ENCODE data around the gene SLC9A5. TPM values are rescaled to one million over a fixed set of nuclear protein-coding genes. Genes with fewer than 3 reads are reported as not detected.

SLC9A5 gene
- total and polyA plus RNA-seq, 4 donors, result 1.4 to 9.1 (median 3.9) TPM

DNA sequence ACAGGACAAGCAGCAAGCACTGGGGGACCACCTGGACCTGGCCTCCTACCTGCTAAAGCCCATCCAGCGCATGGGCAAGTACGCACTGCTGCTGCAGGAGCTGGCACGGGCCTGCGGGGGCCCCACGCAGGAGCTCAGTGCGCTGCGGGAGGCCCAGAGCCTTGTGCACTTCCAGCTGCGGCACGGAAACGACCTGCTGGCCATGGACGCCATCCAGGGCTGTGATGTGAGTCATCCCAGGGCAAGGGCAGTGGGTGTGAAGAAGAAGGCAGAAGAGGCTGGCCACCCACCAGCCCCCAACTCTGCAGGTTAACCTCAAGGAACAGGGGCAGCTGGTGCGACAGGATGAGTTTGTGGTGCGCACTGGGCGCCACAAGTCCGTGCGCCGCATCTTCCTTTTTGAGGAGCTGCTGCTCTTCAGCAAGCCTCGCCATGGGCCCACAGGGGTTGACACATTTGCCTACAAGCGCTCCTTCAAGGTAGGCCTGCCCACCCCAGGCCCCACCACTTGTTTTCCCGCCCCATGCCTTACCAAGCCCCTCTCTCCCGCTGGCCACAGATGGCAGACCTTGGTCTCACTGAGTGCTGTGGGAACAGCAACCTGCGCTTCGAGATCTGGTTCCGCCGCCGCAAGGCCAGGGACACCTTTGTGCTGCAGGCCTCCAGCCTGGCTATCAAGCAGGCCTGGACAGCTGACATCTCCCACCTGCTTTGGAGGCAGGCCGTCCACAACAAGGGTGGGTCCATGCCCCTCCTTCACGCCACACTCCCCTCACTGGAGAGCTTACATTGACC, 37.9 kb downstream of the SLC9A5 start:
- WGBS (ENCODE audit: insufficient coverage), result 92% methylated on average over 28 of the region's 28 CpGs
- Histone ChIP-seq H3K27ac (ENCODE audit: low read depth, low read length) (no peak overlapping the region), H3K36me3 (ENCODE audit: control insufficient read depth, insufficient read depth, low read length) (peaks cover 29% of the 10 kb centered on the region), H3K9me3 (ENCODE audit: control insufficient read depth, insufficient read depth, low read length) (no peaks in the 10 kb centered on the region), H3K27me3 (ENCODE audit: control insufficient read depth, insufficient read depth, low read length) (no peaks in the 10 kb centered on the region), H3K4me3 (ENCODE audit: low read depth, low read length) (no peak overlapping the region), H3K4me1 (ENCODE audit: control insufficient read depth, insufficient read depth, low read length) (peaks cover 7% of the 10 kb centered on the region)
- DNase-seq (ENCODE audit: low read depth in 4 of 6, low spot score in 6 of 6), result no peak

GRCh38 chr16:67287960-67288359, 39.2 kb downstream of the SLC9A5 start:
- Histone ChIP-seq H3K4me3 (ENCODE audit: low read depth, low read length) (no peak overlapping the region), H3K27ac (ENCODE audit: low read depth, low read length) (no peak overlapping the region), H3K27me3 (ENCODE audit: control insufficient read depth, insufficient read depth, low read length) (no peaks in the 10 kb centered on the region), H3K4me1 (ENCODE audit: control insufficient read depth, insufficient read depth, low read length) (peaks cover 7% of the 10 kb centered on the region), H3K36me3 (ENCODE audit: control insufficient read depth, insufficient read depth, low read length) (peaks cover 26% of the 10 kb centered on the region), H3K9me3 (ENCODE audit: control insufficient read depth, insufficient read depth, low read length) (no peaks in the 10 kb centered on the region)
- 93% methylated on average over 13 of the region's 14 CpGs for WGBS (ENCODE audit: insufficient coverage)
- DNase-seq (ENCODE audit: low read depth in 4 of 6, low spot score in 6 of 6), result no peak

DNA sequence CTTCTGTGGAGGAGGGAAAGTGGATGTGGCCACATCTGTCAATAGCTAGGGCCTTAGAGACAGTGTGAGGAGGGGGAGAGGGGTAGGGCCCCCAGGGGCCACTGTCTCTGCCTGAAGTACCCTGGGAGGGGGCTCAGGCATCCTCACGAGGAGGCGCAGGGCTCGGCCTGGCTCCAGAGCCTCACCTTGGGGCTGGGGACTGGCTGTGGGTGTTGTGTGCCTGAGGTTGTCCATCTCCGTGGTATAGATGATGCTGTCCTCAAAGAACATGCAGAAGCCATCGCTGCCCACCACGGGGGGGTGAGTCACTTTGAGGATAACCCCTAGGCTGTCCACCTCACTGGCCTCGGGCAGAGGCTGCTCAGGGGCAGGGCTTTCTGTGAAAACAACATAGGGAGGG, 42.7 kb downstream of the SLC9A5 start:
- no peak overlapping the region for H3K4me3 ChIP-seq (ENCODE audit: low read depth, low read length)
- no peaks in the 10 kb centered on the region for H3K9me3 ChIP-seq (ENCODE audit: control insufficient read depth, insufficient read depth, low read length)
- DNase-seq (ENCODE audit: low read depth in 4 of 6, low spot score in 6 of 6), result no peak
- no peaks in the 10 kb centered on the region for H3K27me3 ChIP-seq (ENCODE audit: control insufficient read depth, insufficient read depth, low read length)
- WGBS (ENCODE audit: insufficient coverage), result 85% methylated on average over 7 of the region's 7 CpGs
- H3K4me1 ChIP-seq (ENCODE audit: control insufficient read depth, insufficient read depth, low read length), result no peaks in the 10 kb centered on the region
- no peak overlapping the region for H3K27ac ChIP-seq (ENCODE audit: low read depth, low read length)
- H3K36me3 ChIP-seq (ENCODE audit: control insufficient read depth, insufficient read depth, low read length), result peaks cover 12% of the 10 kb centered on the region

GRCh38 chr16:67294171-67294757, 45.5 kb downstream of the SLC9A5 start:
- Histone ChIP-seq H3K36me3 (ENCODE audit: control insufficient read depth, insufficient read depth, low read length) (no peaks in the 10 kb centered on the region), H3K4me1 (ENCODE audit: control insufficient read depth, insufficient read depth, low read length) (no peaks in the 10 kb centered on the region), H3K27me3 (ENCODE audit: control insufficient read depth, insufficient read depth, low read length) (no peaks in the 10 kb centered on the region), H3K4me3 (ENCODE audit: low read depth, low read length) (no peak overlapping the region), H3K9me3 (ENCODE audit: control insufficient read depth, insufficient read depth, low read length) (no peaks in the 10 kb centered on the region), H3K27ac (ENCODE audit: low read depth, low read length) (no peak overlapping the region)
- DNase-seq (ENCODE audit: low read depth in 4 of 6, low spot score in 6 of 6), result no peak
- 100% methylated on average over 2 of the region's 4 CpGs for WGBS (ENCODE audit: insufficient coverage)

DNA sequence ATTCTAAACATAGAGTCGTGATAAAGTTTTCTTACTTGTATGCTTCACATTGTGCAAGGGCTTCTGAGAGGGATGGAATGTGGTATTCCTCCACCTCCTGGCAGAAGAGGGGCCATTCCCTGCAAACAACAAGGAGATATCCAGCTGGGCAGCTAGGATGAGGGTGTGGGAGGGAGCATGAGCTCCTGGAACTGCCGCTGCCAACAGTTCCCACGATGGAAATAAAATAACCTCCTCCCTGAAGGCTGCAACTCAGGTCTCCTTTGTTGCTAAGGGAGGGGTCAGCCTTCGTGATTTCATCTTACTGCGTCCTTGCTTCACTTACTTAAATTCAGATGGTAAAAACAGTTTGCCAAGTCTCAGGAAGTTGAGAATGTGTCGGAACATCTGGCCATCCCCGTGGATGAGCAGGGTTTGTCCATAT, 46.2 kb downstream of the SLC9A5 start:
- Histone ChIP-seq H3K4me3 (ENCODE audit: low read depth, low read length) (no peak overlapping the region), H3K4me1 (ENCODE audit: control insufficient read depth, insufficient read depth, low read length) (no peaks in the 10 kb centered on the region), H3K27ac (ENCODE audit: low read depth, low read length) (no peak overlapping the region), H3K36me3 (ENCODE audit: control insufficient read depth, insufficient read depth, low read length) (no peaks in the 10 kb centered on the region), H3K9me3 (ENCODE audit: control insufficient read depth, insufficient read depth, low read length) (no peaks in the 10 kb centered on the region), H3K27me3 (ENCODE audit: control insufficient read depth, insufficient read depth, low read length) (no peaks in the 10 kb centered on the region)
- whole genome bisulfite sequencing (ENCODE audit: insufficient coverage), result 73% methylated on average over 2 of the region's 7 CpGs
- peak in 1 of 6 donors; percentile 24 for DNase-seq (ENCODE audit: low read depth in 4 of 6, low spot score in 6 of 6)

DNA sequence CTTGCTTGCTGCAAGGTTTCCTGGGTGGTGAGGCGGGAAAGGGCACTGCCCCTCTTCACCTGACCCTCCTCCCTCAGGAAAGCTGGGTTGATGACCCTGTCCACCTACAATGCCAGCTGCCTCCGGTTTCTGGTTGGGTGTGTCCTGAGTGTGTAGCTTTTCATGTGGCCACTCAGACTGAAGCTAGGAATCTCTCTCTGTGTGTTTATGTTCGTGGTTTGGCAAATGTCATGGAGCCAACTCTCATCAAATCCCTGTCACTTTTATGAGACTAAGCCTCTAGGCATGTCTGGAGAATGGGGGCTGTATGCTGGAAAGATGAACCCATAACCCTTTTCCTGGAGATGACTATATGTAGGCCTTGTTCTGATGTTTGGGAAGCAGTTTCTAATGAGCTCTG, 47.6 kb downstream of the SLC9A5 start:
- DNase-seq (ENCODE audit: low read depth in 4 of 6, low spot score in 6 of 6), result no peak

GRCh38 chr16:67298277-67298676, 49.5 kb downstream of the SLC9A5 start:
- no peak for DNase-seq (ENCODE audit: low read depth in 4 of 6, low spot score in 6 of 6)
- 95% methylated on average over 6 of the region's 9 CpGs for WGBS (ENCODE audit: insufficient coverage)

More for the DNA sequence above, 47.6 kb downstream of the SLC9A5 start:
- Histone ChIP-seq H3K27me3 (ENCODE audit: control insufficient read depth, insufficient read depth, low read length) (no peaks in the 10 kb centered on the region), H3K9me3 (ENCODE audit: control insufficient read depth, insufficient read depth, low read length) (no peaks in the 10 kb centered on the region), H3K36me3 (ENCODE audit: control insufficient read depth, insufficient read depth, low read length) (no peaks in the 10 kb centered on the region), H3K4me1 (ENCODE audit: control insufficient read depth, insufficient read depth, low read length) (peaks cover 8% of the 10 kb centered on the region), H3K4me3 (ENCODE audit: low read depth, low read length) (no peak overlapping the region), H3K27ac (ENCODE audit: low read depth, low read length) (no peak overlapping the region)
- 100% methylated on average over 1 of the region's 3 CpGs for WGBS (ENCODE audit: insufficient coverage)

DNA sequence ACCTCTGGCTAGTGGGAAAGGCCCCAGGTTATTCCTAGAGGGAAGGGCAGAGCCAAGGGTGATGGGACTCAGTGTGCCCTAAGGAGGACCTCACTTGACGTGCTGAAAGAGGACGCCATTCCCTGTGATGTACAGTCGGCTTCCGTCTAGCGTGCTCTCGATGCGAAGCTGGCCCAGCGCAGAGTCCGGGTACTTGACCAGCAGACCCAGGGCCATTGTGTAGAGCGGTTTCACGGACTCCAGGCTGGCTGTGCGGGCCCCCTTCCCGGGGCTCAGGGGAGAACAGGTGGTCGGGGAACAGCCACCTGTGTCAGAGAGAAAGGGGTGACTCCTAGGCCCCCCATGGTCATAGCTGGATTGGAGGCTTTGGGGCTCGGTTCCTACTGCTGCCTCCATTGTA, 50.5 kb downstream of the SLC9A5 start:
- Histone ChIP-seq H3K4me1 (ENCODE audit: control insufficient read depth, insufficient read depth, low read length) (peaks cover 13% of the 10 kb centered on the region), H3K4me3 (ENCODE audit: low read depth, low read length) (no peak overlapping the region), H3K27me3 (ENCODE audit: control insufficient read depth, insufficient read depth, low read length) (no peaks in the 10 kb centered on the region), H3K27ac (ENCODE audit: low read depth, low read length) (no peak overlapping the region), H3K9me3 (ENCODE audit: control insufficient read depth, insufficient read depth, low read length) (no peaks in the 10 kb centered on the region), H3K36me3 (ENCODE audit: control insufficient read depth, insufficient read depth, low read length) (no peaks in the 10 kb centered on the region)
- WGBS (ENCODE audit: insufficient coverage), result 95% methylated on average over 9 of the region's 15 CpGs
- DNase-seq (ENCODE audit: low read depth in 4 of 6, low spot score in 6 of 6), result no peak

More at GRCh38 chr16:67298277-67298676, 49.5 kb downstream of the SLC9A5 start:
- Histone ChIP-seq H3K27ac (ENCODE audit: low read depth, low read length) (no peak overlapping the region), H3K4me3 (ENCODE audit: low read depth, low read length) (no peak overlapping the region), H3K27me3 (ENCODE audit: control insufficient read depth, insufficient read depth, low read length) (no peaks in the 10 kb centered on the region), H3K36me3 (ENCODE audit: control insufficient read depth, insufficient read depth, low read length) (no peaks in the 10 kb centered on the region), H3K9me3 (ENCODE audit: control insufficient read depth, insufficient read depth, low read length) (no peaks in the 10 kb centered on the region), H3K4me1 (ENCODE audit: control insufficient read depth, insufficient read depth, low read length) (peaks cover 13% of the 10 kb centered on the region)

- 98% methylated on average over 4 of the region's 11 CpGs for WGBS (ENCODE audit: insufficient coverage)
- no peak overlapping the region for H3K4me3 ChIP-seq (ENCODE audit: low read depth, low read length)
- no peaks in the 10 kb centered on the region for H3K36me3 ChIP-seq (ENCODE audit: control insufficient read depth, insufficient read depth, low read length)
- peaks cover 13% of the 10 kb centered on the region for H3K4me1 ChIP-seq (ENCODE audit: control insufficient read depth, insufficient read depth, low read length)
- H3K27ac ChIP-seq (ENCODE audit: low read depth, low read length), result peak overlapping the region; percentile 78
- DNase-seq (ENCODE audit: low read depth in 4 of 6, low spot score in 6 of 6), result peak in 2 of 6 donors; percentile 3 to 75
- no peaks in the 10 kb centered on the region for H3K27me3 ChIP-seq (ENCODE audit: control insufficient read depth, insufficient read depth, low read length)
- no peaks in the 10 kb centered on the region for H3K9me3 ChIP-seq (ENCODE audit: control insufficient read depth, insufficient read depth, low read length)
Observed at GRCh38 chr16:67301080-67301782, 52.5 kb downstream of the SLC9A5 start.
